Measurements from ENCODE around the gene GPR137. TPM values are rescaled to one million over a fixed set of nuclear protein-coding genes. Genes with fewer than 3 reads are reported as not detected.
A peak's percentile ranks its signal among the peaks of the same experiment; 100 is the strongest.

GPR137 gene
- total and polyA plus RNA-seq, 8 donors, result 2.9 to 58.8 (median 20.0) TPM

DNA sequence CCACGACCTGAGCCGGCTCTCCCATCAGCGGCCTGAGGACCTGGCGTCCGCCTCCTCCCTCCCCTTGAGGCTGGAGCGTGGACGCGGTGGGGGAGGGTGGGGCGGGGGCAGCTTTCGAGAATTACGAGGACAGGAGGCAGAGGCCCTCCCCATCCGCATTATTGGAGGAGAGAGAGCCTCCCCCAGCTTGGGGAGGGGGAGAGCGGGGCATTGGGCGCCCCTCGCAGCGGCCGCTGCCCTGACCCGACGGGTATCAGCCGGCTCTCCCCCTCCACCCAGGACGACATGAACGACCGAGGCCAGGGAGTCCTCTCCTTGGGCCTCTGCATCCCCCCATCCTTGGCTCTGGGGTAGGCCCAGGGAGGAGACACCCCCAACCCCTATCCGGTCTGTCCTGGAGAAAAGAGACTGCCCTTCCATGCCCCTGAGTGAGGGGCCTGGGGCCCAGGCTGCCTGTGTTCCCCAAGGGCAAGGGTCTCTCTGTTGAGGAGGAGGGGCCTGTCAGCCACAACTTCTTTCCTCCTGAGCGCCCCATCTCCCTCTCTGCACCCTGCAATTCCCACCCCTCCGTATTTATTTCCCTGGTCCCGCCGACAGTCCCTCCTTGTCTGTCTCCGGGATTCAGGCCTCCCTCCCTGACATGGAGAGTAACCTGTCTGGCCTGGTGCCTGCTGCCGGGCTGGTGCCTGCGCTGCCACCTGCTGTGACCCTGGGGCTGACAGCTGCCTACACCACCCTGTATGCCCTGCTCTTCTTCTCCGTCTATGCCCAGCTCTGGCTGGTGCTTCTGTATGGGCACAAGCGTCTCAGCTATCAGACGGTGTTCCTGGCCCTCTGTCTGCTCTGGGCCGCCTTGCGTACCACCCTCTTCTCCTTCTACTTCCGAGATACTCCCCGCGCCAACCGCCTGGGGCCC is 495 bp downstream of the GPR137 start:
- no peak for DNase-seq
- intact Hi-C loops (cut with DNase I; ENCODE audit: low total_unique reads), result no loop called here
- 23 to 58% (median 28%) methylated on average over 18 to 40 of the region's 40 CpGs for WGBS, 5 donors

DNA sequence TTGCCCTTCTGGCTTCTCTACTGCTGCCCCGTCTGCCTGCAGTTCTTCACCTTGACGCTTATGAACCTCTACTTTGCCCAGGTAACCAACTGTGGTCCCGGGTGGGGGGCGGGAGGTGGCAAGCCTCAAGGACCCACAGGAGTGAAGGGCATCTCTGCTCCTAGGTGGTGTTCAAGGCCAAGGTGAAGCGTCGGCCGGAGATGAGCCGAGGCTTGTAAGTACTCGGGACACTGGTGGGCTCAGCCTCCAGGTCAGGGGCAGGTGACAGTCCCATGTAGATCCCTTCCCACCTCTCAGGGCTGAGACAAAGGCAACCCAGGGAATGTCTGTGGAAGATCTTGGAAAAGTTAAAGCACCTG is 1.1 kb downstream of the GPR137 start:
- no peak for TF ChIP-seq EP300 (IDR thresholded peaks at IDR 0.05)
- TF ChIP-seq POLR2A (IDR thresholded peaks at IDR 0.05), result no peak
- no peak for TF ChIP-seq POLR2AphosphoS5 (IDR thresholded peaks at IDR 0.05)
- TF ChIP-seq, protein P1, sequence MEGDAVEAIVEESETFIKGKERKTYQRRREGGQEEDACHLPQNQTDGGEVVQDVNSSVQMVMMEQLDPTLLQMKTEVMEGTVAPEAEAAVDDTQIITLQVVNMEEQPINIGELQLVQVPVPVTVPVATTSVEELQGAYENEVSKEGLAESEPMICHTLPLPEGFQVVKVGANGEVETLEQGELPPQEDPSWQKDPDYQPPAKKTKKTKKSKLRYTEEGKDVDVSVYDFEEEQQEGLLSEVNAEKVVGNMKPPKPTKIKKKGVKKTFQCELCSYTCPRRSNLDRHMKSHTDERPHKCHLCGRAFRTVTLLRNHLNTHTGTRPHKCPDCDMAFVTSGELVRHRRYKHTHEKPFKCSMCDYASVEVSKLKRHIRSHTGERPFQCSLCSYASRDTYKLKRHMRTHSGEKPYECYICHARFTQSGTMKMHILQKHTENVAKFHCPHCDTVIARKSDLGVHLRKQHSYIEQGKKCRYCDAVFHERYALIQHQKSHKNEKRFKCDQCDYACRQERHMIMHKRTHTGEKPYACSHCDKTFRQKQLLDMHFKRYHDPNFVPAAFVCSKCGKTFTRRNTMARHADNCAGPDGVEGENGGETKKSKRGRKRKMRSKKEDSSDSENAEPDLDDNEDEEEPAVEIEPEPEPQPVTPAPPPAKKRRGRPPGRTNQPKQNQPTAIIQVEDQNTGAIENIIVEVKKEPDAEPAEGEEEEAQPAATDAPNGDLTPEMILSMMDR (IDR thresholded peaks at IDR 0.05), result no peak
- peaks cover 2 to 15% (median 7%) of the 10 kb centered on the region in 4 donors for H3K36me3 ChIP-seq
- no peak overlapping the region for H3K4me3 ChIP-seq
- intact Hi-C loops (cut with DNase I; ENCODE audit: low total_unique reads), result no loop called here
- no peaks in the 10 kb centered on the region for H3K9me3 ChIP-seq
- WGBS, 5 donors, result 89 to 93% (median 91%) methylated on average over 9 of the region's 9 CpGs
- H3K4me1 ChIP-seq, result peaks cover 26 to 54% (median 49%) of the 10 kb centered on the region in 4 donors
- H3K27me3 ChIP-seq, result peaks cover 10 to 29% (median 16%) of the 10 kb centered on the region in 3 donors
- no peak overlapping the region for H3K27ac ChIP-seq
- no peak for DNase-seq

More for the DNA sequence above, 495 bp downstream of the GPR137 start:
- peaks cover 4 to 23% (median 10%) of the 10 kb centered on the region in 3 donors for H3K27me3 ChIP-seq
- peaks cover 19 to 54% (median 45%) of the 10 kb centered on the region in 4 donors for H3K4me1 ChIP-seq
- H3K4me3 ChIP-seq, result peak overlapping the region; percentile 84 to 88 (median 86)
- no peak for TF ChIP-seq POLR2AphosphoS5 (IDR thresholded peaks at IDR 0.05)
- no peak for TF ChIP-seq POLR2A (IDR thresholded peaks at IDR 0.05)
- TF ChIP-seq, protein P1 (IDR thresholded peaks at IDR 0.05), result no peak
- TF ChIP-seq EP300 (IDR thresholded peaks at IDR 0.05), result no peak
- peaks cover 3 to 21% (median 13%) of the 10 kb centered on the region in 4 donors for H3K36me3 ChIP-seq
- no peaks in the 10 kb centered on the region for H3K9me3 ChIP-seq
- H3K27ac ChIP-seq, result peak overlapping the region; percentile 94 to 99 (median 98)

DNA sequence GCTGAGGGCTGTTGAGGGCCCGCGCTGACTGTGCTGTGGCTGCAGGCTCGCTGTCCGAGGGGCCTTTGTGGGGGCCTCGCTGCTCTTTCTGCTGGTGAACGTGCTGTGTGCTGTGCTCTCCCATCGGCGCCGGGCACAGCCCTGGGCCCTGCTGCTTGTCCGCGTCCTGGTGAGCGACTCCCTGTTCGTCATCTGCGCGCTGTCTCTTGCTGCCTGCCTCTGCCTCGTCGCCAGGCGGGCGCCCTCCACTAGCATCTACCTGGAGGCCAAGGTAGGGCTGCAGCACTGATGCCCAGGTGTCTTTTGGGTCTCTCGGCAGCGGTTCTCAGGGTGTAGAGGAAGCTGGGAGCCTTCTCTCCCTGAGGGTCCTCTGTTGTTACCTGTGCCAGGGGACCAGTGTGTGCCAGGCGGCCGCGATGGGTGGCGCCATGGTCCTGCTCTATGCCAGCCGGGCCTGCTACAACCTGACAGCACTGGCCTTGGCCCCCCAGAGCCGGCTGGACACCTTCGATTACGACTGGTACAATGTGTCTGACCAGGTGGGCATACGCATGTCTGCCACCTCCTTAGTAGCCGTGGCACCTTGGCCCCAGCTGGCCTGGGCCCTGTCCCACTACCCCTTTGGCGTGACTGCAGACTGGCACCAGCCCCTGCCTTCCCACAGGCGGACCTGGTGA is 2.2 kb downstream of the GPR137 start:
- Histone ChIP-seq H3K4me1 (peaks cover 35 to 55% (median 49%) of the 10 kb centered on the region in 4 donors), H3K4me3 (no peak overlapping the region), H3K36me3 (peaks cover 0 to 7% (median 0%) of the 10 kb centered on the region in 4 donors), H3K27me3 (peaks cover 20 to 39% (median 27%) of the 10 kb centered on the region in 3 donors), H3K27ac (no peak overlapping the region), H3K9me3 (no peaks in the 10 kb centered on the region)
- no peak for DNase-seq
- WGBS, 5 donors, result 93 to 98% (median 96%) methylated on average over 29 to 33 of the region's 33 CpGs
- intact Hi-C loops (cut with DNase I; ENCODE audit: low total_unique reads), result no loop called here
- TF ChIP-seq EP300 (IDR thresholded peaks at IDR 0.05) (no peak), POLR2AphosphoS5 (IDR thresholded peaks at IDR 0.05) (no peak), POLR2A (IDR thresholded peaks at IDR 0.05) (no peak)
- TF ChIP-seq, protein P1 (IDR thresholded peaks at IDR 0.05), result no peak

DNA sequence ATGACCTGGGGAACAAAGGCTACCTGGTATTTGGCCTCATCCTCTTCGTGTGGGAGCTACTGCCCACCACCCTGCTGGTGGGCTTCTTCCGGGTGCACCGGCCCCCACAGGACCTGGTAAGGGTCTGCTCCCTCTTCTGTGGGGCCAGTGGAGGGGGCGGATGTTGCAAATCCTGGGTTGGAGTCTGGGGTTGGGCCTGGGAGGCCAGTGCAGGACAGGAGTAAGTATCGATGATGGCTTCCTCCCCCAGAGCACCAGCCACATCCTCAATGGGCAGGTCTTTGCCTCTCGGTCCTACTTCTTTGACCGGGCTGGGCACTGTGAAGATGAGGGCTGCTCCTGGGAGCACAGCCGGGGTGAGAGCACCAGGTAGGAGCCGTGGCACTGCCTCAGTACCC is 2.7 kb downstream of the GPR137 start:
- Histone ChIP-seq H3K27ac (no peak overlapping the region), H3K36me3 (peaks cover 0 to 7% (median 0%) of the 10 kb centered on the region in 4 donors), H3K9me3 (no peaks in the 10 kb centered on the region), H3K4me1 (peaks cover 31 to 49% (median 43%) of the 10 kb centered on the region in 4 donors), H3K4me3 (no peak overlapping the region), H3K27me3 (peaks cover 25 to 45% (median 32%) of the 10 kb centered on the region in 3 donors)
- intact Hi-C loops (cut with DNase I; ENCODE audit: low total_unique reads), result no loop called here
- no peak for DNase-seq
- WGBS, 5 donors, result 85 to 96% (median 94%) methylated on average over 9 of the region's 9 CpGs
- no peak for TF ChIP-seq EP300 (IDR thresholded peaks at IDR 0.05)
- no peak for TF ChIP-seq POLR2AphosphoS5 (IDR thresholded peaks at IDR 0.05)
- no peak for TF ChIP-seq POLR2A (IDR thresholded peaks at IDR 0.05)
- TF ChIP-seq, protein P1 (IDR thresholded peaks at IDR 0.05), result no peak

Data from stomach (tissue), 9 donors.